Trophoblast cell (in vitro differentiated cells and primary cell): ENCODE measurements around the gene VPS26C.

Experiments
- DNase-seq, 2 donors: peaks; one replicate each; pipeline ENCODE4 v3.0.0-alpha.2; 2016
- H2AFZ ChIP-seq: 2 replicates; pipeline ENCODE4 v1.6.1; 2013; ENCODE audit warnings: low read length, moderate library complexity, mild to moderate bottlenecking; ENCODE audit not compliant: insufficient read depth, poor library complexity
- H2AK5ac ChIP-seq: 2 replicates; pipeline ENCODE4 v1.6.1; 2013; ENCODE audit warnings: mild to moderate bottlenecking, low read length
- H2BK120ac ChIP-seq: 2 replicates; pipeline ENCODE4 v1.6.1; 2013; ENCODE audit warnings: low read length, mild to moderate bottlenecking, moderate library complexity; ENCODE audit not compliant: insufficient read depth, poor library complexity
- H2BK12ac ChIP-seq: 2 replicates; pipeline ENCODE4 v1.6.1; 2013; ENCODE audit warnings: mild to moderate bottlenecking, low read length, moderate library complexity
- H2BK5ac ChIP-seq: 2 replicates; pipeline ENCODE4 v1.6.1; 2013; ENCODE audit warnings: low read length, low read depth, moderate library complexity, mild to moderate bottlenecking; ENCODE audit not compliant: poor library complexity
- H3K14ac ChIP-seq: 2 replicates; pipeline ENCODE4 v1.6.1; 2013; ENCODE audit warnings: mild to moderate bottlenecking, low read length
- H3K18ac ChIP-seq: 2 replicates; pipeline ENCODE4 v1.6.1; 2013; ENCODE audit warnings: mild to moderate bottlenecking, low read length
- H3K23ac ChIP-seq: 2 replicates; pipeline ENCODE4 v1.6.1; 2013; ENCODE audit warnings: low read length
- H3K27ac ChIP-seq: 2 replicates; pipeline ENCODE4 v1.5.1; 2013; ENCODE audit warnings: low read depth, mild to moderate bottlenecking, inconsistent platforms, low read length, moderate library complexity
- H3K27me3 ChIP-seq: 2 replicates; pipeline ENCODE4 v1.6.1; 2013; ENCODE audit warnings: inconsistent platforms, mild to moderate bottlenecking, low read length, moderate library complexity; ENCODE audit not compliant: insufficient read depth
- H3K36me3 ChIP-seq, 2 experiments: 1 replicate in 1 of 2; 2 replicates in 1 of 2; pipeline ENCODE4 v1.6.1; 2013; ENCODE audit warnings: low read length in 2 of 2, mild to moderate bottlenecking in 2 of 2, moderate library complexity in 1 of 2; ENCODE audit not compliant: insufficient read depth in 2 of 2, control insufficient read depth in 1 of 2
- H3K4ac ChIP-seq: 2 replicates; pipeline ENCODE4 v1.6.1; 2013; ENCODE audit warnings: low read depth, mild to moderate bottlenecking, low read length, moderate library complexity
- H3K4me1 ChIP-seq, 2 experiments: 1 replicate in 1 of 2; 2 replicates in 1 of 2; pipeline ENCODE4 v1.6.1; 2013; ENCODE audit warnings: low read length in 2 of 2, mild to moderate bottlenecking in 2 of 2, moderate library complexity in 1 of 2; ENCODE audit not compliant: insufficient read depth in 2 of 2, control insufficient read depth in 1 of 2
- H3K4me2 ChIP-seq: 2 replicates; pipeline ENCODE4 v1.6.1; 2013; ENCODE audit warnings: inconsistent platforms, mild to moderate bottlenecking, low read length, moderate library complexity
- H3K4me3 ChIP-seq: 2 replicates; pipeline ENCODE4 v1.5.1; 2013; ENCODE audit warnings: mild to moderate bottlenecking, low read depth, low read length, inconsistent platforms
- H3K79me1 ChIP-seq: one replicate; pipeline ENCODE4 v1.6.1; 2013; ENCODE audit warnings: low read length
- H3K79me2 ChIP-seq: 2 replicates; pipeline ENCODE4 v1.6.1; 2013; ENCODE audit warnings: low read length, mild to moderate bottlenecking; ENCODE audit not compliant: control insufficient read depth, insufficient read depth, poor library complexity
- H3K9ac ChIP-seq: 2 replicates; pipeline ENCODE4 v1.6.1; 2013; ENCODE audit warnings: mild to moderate bottlenecking, low read length
- H3K9me3 ChIP-seq: 2 replicates; pipeline ENCODE4 v1.6.1; 2013; ENCODE audit warnings: low read depth, mild to moderate bottlenecking, control low read depth, inconsistent platforms, low read length; ENCODE audit not compliant: insufficient read depth
- H4K12ac ChIP-seq: 2 replicates; pipeline ENCODE4 v1.6.1; 2013; ENCODE audit warnings: low read depth, mild to moderate bottlenecking, low read length, moderate library complexity
- H4K8ac ChIP-seq: 2 replicates; pipeline ENCODE4 v1.6.1; 2013; ENCODE audit warnings: low read depth, mild to moderate bottlenecking, low read length, moderate library complexity
- H4K91ac ChIP-seq: one replicate; pipeline ENCODE4 v1.6.1; 2013; ENCODE audit warnings: low read depth, mild to moderate bottlenecking, low read length, moderate library complexity
- WGBS: extraction: QIAGEN DNeasy Blood & Tissue Kit; methylation state at CpG from one replicate; pipeline ENCODE4 v1.1.7; 2013; ENCODE audit warnings: missing lambda C conversion rate; ENCODE audit not compliant: insufficient read length, insufficient coverage; ENCODE audit errors: extremely low coverage; 5-methylcytosine and 5-hydroxymethylcytosine counted together

Gene VPS26C

GRCh38 chr21:37192019-37192418 is 75.1 kb downstream of the VPS26C start:
- Histone ChIP-seq H2BK5ac (no peak overlapping the region), H3K79me1 (no peaks in the 10 kb centered on the region), H3K14ac (no peak overlapping the region), H2AFZ (no peak overlapping the region), H3K36me3 (peaks cover 31 to 53% of the 10 kb centered on the region in 2 experiments), H3K27ac (no peak overlapping the region), H2BK12ac (no peak overlapping the region), H3K9me3 (no peaks in the 10 kb centered on the region), H3K79me2 (no peaks in the 10 kb centered on the region), H3K9ac (no peak overlapping the region), H3K27me3 (no peaks in the 10 kb centered on the region), H4K8ac (no peak overlapping the region), H3K4me2 (no peak overlapping the region), H2BK120ac (no peak overlapping the region), H3K18ac (no peak overlapping the region), H3K23ac (no peak overlapping the region), H3K4me3 (no peak overlapping the region), H4K12ac (no peak overlapping the region), H3K4me1 (no peaks in the 10 kb centered on the region), H4K91ac (no peak overlapping the region), H3K4ac (no peak overlapping the region), H2AK5ac (no peak overlapping the region)
- no peak for DNase-seq
- WGBS = no CpG with 5 or more reads among the region's 2 CpGs

- no CpG with 5 or more reads among the region's 1 CpG for WGBS
- peaks cover 11 to 35% of the 10 kb centered on the region in 2 experiments for H3K36me3 ChIP-seq
These were observed 78.3 kb downstream of the VPS26C start for GRCh38 chr21:37188825-37189224.

GRCh38 chr21:37186983-37187382 is 80.2 kb downstream of the VPS26C start:
- Histone ChIP-seq H3K9me3 (no peaks in the 10 kb centered on the region), H3K4ac (no peak overlapping the region), H3K18ac (no peak overlapping the region), H4K12ac (no peak overlapping the region), H2AK5ac (no peak overlapping the region), H3K36me3 (peaks cover 12 to 34% of the 10 kb centered on the region in 2 experiments), H3K4me3 (no peak overlapping the region), H3K9ac (no peak overlapping the region), H3K4me1 (no peaks in the 10 kb centered on the region), H2BK5ac (no peak overlapping the region), H2AFZ (no peak overlapping the region), H3K23ac (no peak overlapping the region), H4K8ac (no peak overlapping the region), H3K4me2 (no peak overlapping the region), H3K79me1 (no peaks in the 10 kb centered on the region), H3K14ac (no peak overlapping the region), H3K79me2 (no peaks in the 10 kb centered on the region), H2BK12ac (no peak overlapping the region), H3K27ac (no peak overlapping the region), H2BK120ac (no peak overlapping the region), H4K91ac (no peak overlapping the region), H3K27me3 (no peaks in the 10 kb centered on the region)
- WGBS = no CpG with 5 or more reads among the region's 2 CpGs
- DNase-seq = no peak

More at GRCh38 chr21:37188825-37189224, 78.3 kb downstream of the VPS26C start:
- Histone ChIP-seq H2BK5ac (no peak overlapping the region), H3K9ac (no peak overlapping the region), H3K4me3 (no peak overlapping the region), H3K4me1 (no peaks in the 10 kb centered on the region), H3K27me3 (no peaks in the 10 kb centered on the region), H3K79me2 (no peaks in the 10 kb centered on the region), H3K23ac (no peak overlapping the region), H2BK120ac (no peak overlapping the region), H3K4ac (no peak overlapping the region), H3K79me1 (no peaks in the 10 kb centered on the region), H4K8ac (no peak overlapping the region), H3K27ac (no peak overlapping the region), H3K9me3 (no peaks in the 10 kb centered on the region), H3K14ac (no peak overlapping the region), H2AK5ac (no peak overlapping the region), H2AFZ (no peak overlapping the region), H4K12ac (no peak overlapping the region), H2BK12ac (no peak overlapping the region), H4K91ac (no peak overlapping the region), H3K18ac (no peak overlapping the region), H3K4me2 (no peak overlapping the region)
- no peak for DNase-seq

- H2AK5ac ChIP-seq = no peak overlapping the region
These were observed 82.1 kb downstream of the VPS26C start for GRCh38 chr21:37184784-37185593.

More at GRCh38 chr21:37184784-37185593, 82.1 kb downstream of the VPS26C start:
- Histone ChIP-seq H3K27ac (no peak overlapping the region), H2BK12ac (no peak overlapping the region), H3K4me1 (no peaks in the 10 kb centered on the region), H3K18ac (no peak overlapping the region), H3K23ac (no peak overlapping the region), H3K9ac (no peak overlapping the region), H2BK5ac (no peak overlapping the region), H4K8ac (no peak overlapping the region), H2BK120ac (no peak overlapping the region), H3K79me2 (no peaks in the 10 kb centered on the region), H3K27me3 (no peaks in the 10 kb centered on the region), H3K36me3 (peaks cover 10 to 30% of the 10 kb centered on the region in 2 experiments), H3K4me2 (no peak overlapping the region), H4K12ac (no peak overlapping the region), H3K4me3 (no peak overlapping the region), H3K79me1 (no peaks in the 10 kb centered on the region), H3K9me3 (no peaks in the 10 kb centered on the region), H3K4ac (no peak overlapping the region), H4K91ac (no peak overlapping the region), H3K14ac (no peak overlapping the region), H2AFZ (no peak overlapping the region)
- WGBS = no CpG with 5 or more reads among the region's 9 CpGs
- DNase-seq = no peak
